WTC11 (cell line): ENCODE measurements around the gene ATG101. TPM values are rescaled to one million over a fixed set of nuclear protein-coding genes. Genes with fewer than 3 reads are reported as not detected.

Source experiments
- ATAC-seq: fragments of 200-7000 bp; cut with Tn5 transposase; 2 replicates; pipeline ENCODE4 v1.10.0; 2021; ENCODE audit warnings: mild to moderate bottlenecking, moderate library complexity
- CTCF ChIA-PET: fragments of 300-600 bp; sonication (Branson Sonifier 250); formaldehyde crosslinking; loops from one replicate; lab custom pipeline; 2021; ENCODE audit warnings: antibody characterized with exemption; lab: Charles Lee
- POLR2A ChIA-PET: fragments of 350-600 bp; sonication (Branson Sonifier 250); formaldehyde crosslinking; loops from one replicate; lab custom pipeline; 2021; ENCODE audit warnings: antibody characterized with exemption; lab: Charles Lee
- DNase-seq: peaks from one replicate; pipeline ENCODE4 v3.0.0; 2021; ENCODE audit warnings: low spot score
- H3K27ac Mint-ChIP-seq: 2 replicates; pipeline ENCODE4 v1.8.0; 2021; ENCODE audit warnings: mixed read lengths
- H3K27me3 Mint-ChIP-seq: 2 replicates; pipeline ENCODE4 v1.8.0; 2021; ENCODE audit warnings: low read depth, mild to moderate bottlenecking, moderate library complexity, mixed read lengths
- H3K36me3 Mint-ChIP-seq: 2 replicates; pipeline ENCODE4 v1.8.0; 2021; ENCODE audit warnings: mixed read lengths
- H3K4me1 Mint-ChIP-seq: 2 replicates; pipeline ENCODE4 v1.8.0; 2022; ENCODE audit warnings: mixed read lengths
- H3K4me3 Mint-ChIP-seq: 2 replicates; pipeline ENCODE4 v1.8.0; 2021; ENCODE audit warnings: mild to moderate bottlenecking, moderate library complexity, mixed read lengths
- H3K9me3 Mint-ChIP-seq: 2 replicates; pipeline ENCODE4 v1.8.0; 2021; ENCODE audit warnings: mixed read lengths
- ATF2 ChIP-seq: sonication (generic); formaldehyde crosslinking; IDR thresholded peaks from 2 replicates; pipeline ENCODE4 v1.8.1; 2022; ENCODE audit warnings: low read depth, missing genetic modification reagents, borderline replicate concordance
- CBFB ChIP-seq: sonication (generic); formaldehyde crosslinking; IDR thresholded peaks from 2 replicates; pipeline ENCODE4 v1.8.1; 2022; ENCODE audit warnings: mild to moderate bottlenecking, low read depth, missing genetic modification reagents
- CREB1 ChIP-seq: sonication (generic); formaldehyde crosslinking; IDR thresholded peaks from 2 replicates; pipeline ENCODE4 v1.8.0; 2023; ENCODE audit warnings: mild to moderate bottlenecking, missing genetic modification reagents
- CREM ChIP-seq: sonication (generic); formaldehyde crosslinking; IDR thresholded peaks from 2 replicates; pipeline ENCODE4 v1.8.1; 2022; ENCODE audit warnings: mild to moderate bottlenecking, missing genetic modification reagents, moderate library complexity
- FOXK1 ChIP-seq: sonication (generic); formaldehyde crosslinking; IDR thresholded peaks from 2 replicates; pipeline ENCODE4 v1.8.0; 2022; ENCODE audit warnings: mild to moderate bottlenecking, moderate library complexity, missing genetic modification reagents
- HMGA2 ChIP-seq: fragments of 250-450 bp; sonication (Bioruptor Pico); IDR thresholded peaks from 2 replicates; pipeline ENCODE4 v1.4.0; 2021; ENCODE audit warnings: mild to moderate bottlenecking, moderate library complexity
- HMGXB4 ChIP-seq: sonication (generic); formaldehyde crosslinking; IDR thresholded peaks from 2 replicates; pipeline ENCODE4 v1.8.1; 2023; ENCODE audit warnings: mild to moderate bottlenecking, moderate library complexity, missing genetic modification reagents
- IRF2 ChIP-seq: sonication (generic); formaldehyde crosslinking; IDR thresholded peaks from 2 replicates; pipeline ENCODE4 v1.8.0; 2022; ENCODE audit warnings: low read depth, missing genetic modification reagents, borderline replicate concordance
- RORB ChIP-seq: fragments of 250-450 bp; sonication (Bioruptor Pico); IDR thresholded peaks from 2 replicates; pipeline ENCODE4 v1.9.0; 2021; ENCODE audit warnings: mild to moderate bottlenecking
- SMAD4 ChIP-seq: sonication (generic); formaldehyde crosslinking; IDR thresholded peaks from 2 replicates; pipeline ENCODE4 v1.8.0; 2022; ENCODE audit warnings: mild to moderate bottlenecking, missing genetic modification reagents
- SP1 ChIP-seq: sonication (generic); formaldehyde crosslinking; conservative IDR thresholded peaks from 2 replicates; pipeline ENCODE4 v1.8.1; 2022; ENCODE audit warnings: missing genetic modification reagents
- ZNF121 ChIP-seq: sonication (generic); formaldehyde crosslinking; IDR thresholded peaks from 2 replicates; pipeline ENCODE4 v1.8.0; 2023; ENCODE audit warnings: missing genetic modification reagents
- ZNF423 ChIP-seq: fragments of 250-450 bp; sonication (Bioruptor Pico); IDR thresholded peaks from 2 replicates; pipeline ENCODE4 v2.1.2; 2022; ENCODE audit warnings: mild to moderate bottlenecking, moderate library complexity
- ZNF425 ChIP-seq: fragments of 250-450 bp; sonication (Bioruptor Pico); conservative IDR thresholded peaks from 2 replicates; pipeline ENCODE4 v1.9.0; 2021; ENCODE audit warnings: mild to moderate bottlenecking
- total RNA-seq: library from RNA; stranded (reverse); gene quantifications from 3 replicates; pipeline ENCODE4 v1.2.3, GENCODE V29; 2021
- TF ChIP-seq, protein P1 (sequence below): fragments of 250-450 bp; sonication (Bioruptor Pico); IDR thresholded peaks from 2 replicates; pipeline ENCODE4 v2.1.2; 2022; ENCODE audit warnings: mild to moderate bottlenecking, moderate library complexity
- TF ChIP-seq, protein P2 (sequence below): sonication (generic); formaldehyde crosslinking; IDR thresholded peaks from 2 replicates; pipeline ENCODE4 v1.8.0; 2022; ENCODE audit warnings: mild to moderate bottlenecking, missing genetic modification reagents
- TF ChIP-seq, protein P3 (sequence below): fragments of 200-600 bp; IDR thresholded peaks from 2 replicates; pipeline ENCODE4 v1.8.0; 2022; ENCODE audit warnings: antibody characterized with exemption
- TF ChIP-seq, protein P4 (sequence below): sonication (generic); formaldehyde crosslinking; IDR thresholded peaks from 2 replicates; pipeline ENCODE4 v1.8.0; 2023; ENCODE audit warnings: missing genetic modification reagents, mild to moderate bottlenecking, borderline replicate concordance

ATG101 gene
- total RNA-seq, 1 experiment from 2014 or later, result 52.1 TPM

- no peak for TF ChIP-seq CBFB (CRISPR knock-in tag)
- TF ChIP-seq, protein P1, sequence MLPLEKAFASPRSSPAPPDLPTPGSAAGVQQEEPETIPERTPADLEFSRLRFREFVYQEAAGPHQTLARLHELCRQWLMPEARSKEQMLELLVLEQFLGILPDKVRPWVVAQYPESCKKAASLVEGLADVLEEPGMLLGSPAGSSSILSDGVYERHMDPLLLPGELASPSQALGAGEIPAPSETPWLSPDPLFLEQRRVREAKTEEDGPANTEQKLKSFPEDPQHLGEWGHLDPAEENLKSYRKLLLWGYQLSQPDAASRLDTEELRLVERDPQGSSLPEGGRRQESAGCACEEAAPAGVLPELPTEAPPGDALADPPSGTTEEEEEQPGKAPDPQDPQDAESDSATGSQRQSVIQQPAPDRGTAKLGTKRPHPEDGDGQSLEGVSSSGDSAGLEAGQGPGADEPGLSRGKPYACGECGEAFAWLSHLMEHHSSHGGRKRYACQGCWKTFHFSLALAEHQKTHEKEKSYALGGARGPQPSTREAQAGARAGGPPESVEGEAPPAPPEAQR, result no peak
Measured at GRCh38 chr12:52022841-52023181, 47.0 kb upstream of the ATG101 start (continued).

DNA sequence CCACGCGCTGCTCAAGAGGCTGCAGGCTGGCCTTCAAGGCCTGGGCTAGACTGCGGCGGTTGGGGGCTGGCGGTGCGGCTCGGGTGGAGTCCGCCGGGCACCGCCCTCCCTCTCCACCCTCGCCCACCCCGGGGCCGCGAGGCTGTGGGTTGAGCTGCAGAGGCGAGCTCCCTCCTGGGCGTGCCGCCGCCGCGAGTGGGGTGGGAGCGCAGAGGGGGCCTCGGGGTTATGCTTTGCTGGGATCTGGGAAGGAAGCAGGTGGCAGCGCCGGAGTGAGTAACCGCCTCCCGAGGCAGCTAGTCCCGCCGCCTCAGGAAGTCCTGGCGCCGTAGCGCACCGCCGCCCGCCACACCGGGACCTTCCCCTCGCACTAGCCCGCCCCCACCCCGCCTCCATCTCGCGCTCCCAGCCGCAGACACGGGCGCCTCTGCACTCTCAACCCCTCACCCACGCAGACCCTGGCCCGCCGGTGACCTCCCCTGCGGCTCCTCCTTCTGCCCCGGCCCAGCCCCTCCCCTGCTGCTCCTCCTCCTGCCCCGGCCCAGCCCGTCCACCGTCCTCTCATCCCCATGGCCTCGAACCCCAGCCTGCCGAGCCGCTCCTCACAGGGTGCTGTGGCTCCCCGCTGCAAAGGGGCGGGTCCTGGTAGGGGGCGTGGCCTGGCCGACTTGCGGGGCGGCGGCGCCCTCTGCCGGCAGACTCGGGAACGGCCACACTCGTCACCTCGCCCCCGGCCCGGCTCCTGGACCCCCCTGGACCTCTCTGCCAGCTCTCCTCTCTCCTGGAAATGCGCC, 46.4 kb upstream of the ATG101 start:
- POLR2A ChIA-PET, result interaction anchor here (0.8 to 1.9 kb wide), 6 partner anchors 9 to 97 kb away, joined by 3 to 8 read pairs (median 7); no protein-coding TSS in a partner anchor
- DNase-seq, result peak; percentile 92
- H3K4me3 Mint-ChIP-seq, result peak overlapping the region; percentile 70
- no peak overlapping the region for H3K27ac Mint-ChIP-seq
- CTCF ChIA-PET, result interaction anchor here (0.7 to 21.1 kb wide), 40 partner anchors 10 to 599 kb away, joined by 3 to 1431 read pairs (median 7); partner anchors contain the start of genes ACVRL1, ANKRD33, ATG101 and KRT7
- H3K9me3 Mint-ChIP-seq, result no peaks in the 10 kb centered on the region
- no peaks in the 10 kb centered on the region for H3K36me3 Mint-ChIP-seq
- ATAC-seq, result peak; percentile 38
- peaks cover 46% of the 10 kb centered on the region for H3K27me3 Mint-ChIP-seq
- TF ChIP-seq ATF2 (CRISPR knock-in tag) (no peak), HMGXB4 (CRISPR knock-in tag) (peak; percentile 94), CREM (CRISPR knock-in tag) (0 out of 2 replicates have a peak, but pooled peaks have one; percentile 30), RORB (no peak), ZNF425 (CRISPR knock-in tag) (no peak), HMGA2 (CRISPR knock-in tag) (no peak), ZNF121 (CRISPR knock-in tag) (no peak), IRF2 (CRISPR knock-in tag) (no peak), ZNF423 (peak; percentile 53; the same call in 1 of the 2 replicates), SMAD4 (CRISPR knock-in tag) (no peak), SP1 (CRISPR knock-in tag) (peak; percentile 99), CREB1 (no peak), FOXK1 (CRISPR knock-in tag) (peak; percentile 52; the same call in 1 of the 2 replicates)
- TF ChIP-seq, protein P1, result no peak
- TF ChIP-seq, protein P2, sequence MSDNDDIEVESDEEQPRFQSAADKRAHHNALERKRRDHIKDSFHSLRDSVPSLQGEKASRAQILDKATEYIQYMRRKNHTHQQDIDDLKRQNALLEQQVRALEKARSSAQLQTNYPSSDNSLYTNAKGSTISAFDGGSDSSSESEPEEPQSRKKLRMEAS (CRISPR knock-in tag), result 0 out of 2 replicates have a peak, but pooled peaks have one; percentile 41
- TF ChIP-seq, protein P3, sequence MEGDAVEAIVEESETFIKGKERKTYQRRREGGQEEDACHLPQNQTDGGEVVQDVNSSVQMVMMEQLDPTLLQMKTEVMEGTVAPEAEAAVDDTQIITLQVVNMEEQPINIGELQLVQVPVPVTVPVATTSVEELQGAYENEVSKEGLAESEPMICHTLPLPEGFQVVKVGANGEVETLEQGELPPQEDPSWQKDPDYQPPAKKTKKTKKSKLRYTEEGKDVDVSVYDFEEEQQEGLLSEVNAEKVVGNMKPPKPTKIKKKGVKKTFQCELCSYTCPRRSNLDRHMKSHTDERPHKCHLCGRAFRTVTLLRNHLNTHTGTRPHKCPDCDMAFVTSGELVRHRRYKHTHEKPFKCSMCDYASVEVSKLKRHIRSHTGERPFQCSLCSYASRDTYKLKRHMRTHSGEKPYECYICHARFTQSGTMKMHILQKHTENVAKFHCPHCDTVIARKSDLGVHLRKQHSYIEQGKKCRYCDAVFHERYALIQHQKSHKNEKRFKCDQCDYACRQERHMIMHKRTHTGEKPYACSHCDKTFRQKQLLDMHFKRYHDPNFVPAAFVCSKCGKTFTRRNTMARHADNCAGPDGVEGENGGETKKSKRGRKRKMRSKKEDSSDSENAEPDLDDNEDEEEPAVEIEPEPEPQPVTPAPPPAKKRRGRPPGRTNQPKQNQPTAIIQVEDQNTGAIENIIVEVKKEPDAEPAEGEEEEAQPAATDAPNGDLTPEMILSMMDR, result peak; percentile 96
- TF ChIP-seq, protein P4, sequence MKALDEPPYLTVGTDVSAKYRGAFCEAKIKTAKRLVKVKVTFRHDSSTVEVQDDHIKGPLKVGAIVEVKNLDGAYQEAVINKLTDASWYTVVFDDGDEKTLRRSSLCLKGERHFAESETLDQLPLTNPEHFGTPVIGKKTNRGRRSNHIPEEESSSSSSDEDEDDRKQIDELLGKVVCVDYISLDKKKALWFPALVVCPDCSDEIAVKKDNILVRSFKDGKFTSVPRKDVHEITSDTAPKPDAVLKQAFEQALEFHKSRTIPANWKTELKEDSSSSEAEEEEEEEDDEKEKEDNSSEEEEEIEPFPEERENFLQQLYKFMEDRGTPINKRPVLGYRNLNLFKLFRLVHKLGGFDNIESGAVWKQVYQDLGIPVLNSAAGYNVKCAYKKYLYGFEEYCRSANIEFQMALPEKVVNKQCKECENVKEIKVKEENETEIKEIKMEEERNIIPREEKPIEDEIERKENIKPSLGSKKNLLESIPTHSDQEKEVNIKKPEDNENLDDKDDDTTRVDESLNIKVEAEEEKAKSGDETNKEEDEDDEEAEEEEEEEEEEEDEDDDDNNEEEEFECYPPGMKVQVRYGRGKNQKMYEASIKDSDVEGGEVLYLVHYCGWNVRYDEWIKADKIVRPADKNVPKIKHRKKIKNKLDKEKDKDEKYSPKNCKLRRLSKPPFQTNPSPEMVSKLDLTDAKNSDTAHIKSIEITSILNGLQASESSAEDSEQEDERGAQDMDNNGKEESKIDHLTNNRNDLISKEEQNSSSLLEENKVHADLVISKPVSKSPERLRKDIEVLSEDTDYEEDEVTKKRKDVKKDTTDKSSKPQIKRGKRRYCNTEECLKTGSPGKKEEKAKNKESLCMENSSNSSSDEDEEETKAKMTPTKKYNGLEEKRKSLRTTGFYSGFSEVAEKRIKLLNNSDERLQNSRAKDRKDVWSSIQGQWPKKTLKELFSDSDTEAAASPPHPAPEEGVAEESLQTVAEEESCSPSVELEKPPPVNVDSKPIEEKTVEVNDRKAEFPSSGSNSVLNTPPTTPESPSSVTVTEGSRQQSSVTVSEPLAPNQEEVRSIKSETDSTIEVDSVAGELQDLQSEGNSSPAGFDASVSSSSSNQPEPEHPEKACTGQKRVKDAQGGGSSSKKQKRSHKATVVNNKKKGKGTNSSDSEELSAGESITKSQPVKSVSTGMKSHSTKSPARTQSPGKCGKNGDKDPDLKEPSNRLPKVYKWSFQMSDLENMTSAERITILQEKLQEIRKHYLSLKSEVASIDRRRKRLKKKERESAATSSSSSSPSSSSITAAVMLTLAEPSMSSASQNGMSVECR, result 0 out of 2 replicates have a peak, but pooled peaks have one; percentile 50
- peaks cover 35% of the 10 kb centered on the region for H3K4me1 Mint-ChIP-seq
